ENCODE measurements around the gene NAA80.

GRCh38 chr3:50339485-50340146, 40.4 kb upstream of the NAA80 start:
- TF ChIP-seq CTCF (conservative IDR thresholded peaks at IDR 0.05; ENCODE audit: low read depth, low read length) (no peak), EZH2 (IDR thresholded peaks at IDR 0.05; ENCODE audit: borderline replicate concordance, low read depth, low read length, poor library complexity, severe bottlenecking) (no peak)

Data from A673 (cell line).